Activated T-cell treated with anti-CD3 and anti-CD28 coated beads, Interleukin-2, amount 50 U/mL, for 4 hours (primary cell): ENCODE measurements around the gene ASIC2. TPM values are rescaled to one million over a fixed set of nuclear protein-coding genes. Genes with fewer than 3 reads are reported as not detected.

Source experiments
- ATAC-seq, 2 donors: fragments of 200-7000 bp; cut with Tn5 transposase; one replicate each; pipeline ENCODE4 v1.10.0; 2021
- DNase-seq: peaks from one replicate; pipeline ENCODE4 v3.0.0-alpha.2; 2020
- H3K27me3 Mint-ChIP-seq: one replicate; pipeline ENCODE4 v1.8.0; 2021; ENCODE audit warnings: low read depth, mixed read lengths
- H3K36me3 Mint-ChIP-seq: one replicate; pipeline ENCODE4 v1.8.0; 2022; ENCODE audit warnings: mixed read lengths; ENCODE audit not compliant: insufficient read depth
- H3K4me1 Mint-ChIP-seq: one replicate; pipeline ENCODE4 v1.8.0; 2021; ENCODE audit warnings: low read depth, mixed read lengths
- H3K4me3 Mint-ChIP-seq: one replicate; pipeline ENCODE4 v1.8.0; 2021; ENCODE audit warnings: mild to moderate bottlenecking, moderate library complexity, mixed read lengths
- H3K9me3 Mint-ChIP-seq: one replicate; pipeline ENCODE4 v1.8.0; 2021; ENCODE audit warnings: mixed read lengths
- total RNA-seq, 3 donors: library from RNA; stranded (reverse); gene quantifications; one replicate each; pipeline ENCODE4 v1.2.1, GENCODE V29; 2021

The ASIC2 gene
- total RNA-seq, 3 donors from 2014 or later: not detected

DNA sequence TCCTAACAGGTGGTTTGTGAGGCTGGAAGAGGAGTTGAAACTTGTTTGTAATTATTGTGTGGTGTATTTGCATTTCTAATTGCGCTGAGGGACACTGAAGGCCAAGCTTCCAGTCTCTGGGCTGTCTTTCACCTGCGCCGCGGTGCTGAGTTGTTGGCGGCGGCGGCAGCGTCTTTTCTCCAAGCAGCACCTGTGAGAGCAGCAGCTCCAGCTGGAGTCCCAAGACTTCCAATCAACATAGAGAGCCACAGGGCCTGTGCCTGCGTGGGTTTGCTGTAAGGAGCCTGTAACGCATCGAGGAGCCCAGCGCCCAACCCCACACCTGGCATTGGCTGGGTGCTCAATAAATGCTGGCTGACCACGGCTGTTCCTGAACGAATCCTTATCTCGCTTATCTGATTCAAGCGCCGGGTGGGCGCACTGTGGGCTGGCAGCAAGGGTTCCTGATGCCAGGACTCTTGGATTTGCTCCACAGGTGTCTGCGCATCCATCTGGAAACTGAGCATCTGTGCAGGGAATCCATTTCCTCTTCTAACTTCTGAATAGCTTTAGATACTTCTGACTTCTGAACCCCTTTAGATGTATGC, 138.1 kb downstream of the ASIC2 start:
- Mint-ChIP-seq H3K27me3 (peaks cover 3% of the 10 kb centered on the region), H3K36me3 (no peaks in the 10 kb centered on the region)

DNA sequence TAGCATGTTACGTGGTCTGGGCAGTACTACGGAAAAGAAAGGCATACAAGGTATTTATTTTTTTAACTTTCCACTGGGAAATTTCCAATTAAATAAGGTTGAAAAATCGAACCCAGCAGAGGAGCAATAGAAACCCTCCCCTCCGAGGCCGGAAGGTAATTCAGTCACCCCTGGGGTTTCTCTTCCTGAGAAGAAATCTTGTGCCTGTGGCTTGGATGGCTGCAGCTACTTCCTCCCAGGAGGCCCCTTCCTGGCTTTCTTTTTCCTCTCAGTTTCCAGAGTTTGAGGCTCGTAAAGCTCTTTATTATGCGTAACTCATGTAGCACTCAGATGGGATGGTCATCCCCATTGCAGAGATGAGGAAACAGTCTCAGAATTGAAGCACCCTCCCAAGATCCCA, 140.3 kb downstream of the ASIC2 start:
- Mint-ChIP-seq H3K27me3 (peaks cover 3% of the 10 kb centered on the region), H3K4me3 (no peak overlapping the region), H3K36me3 (no peaks in the 10 kb centered on the region), H3K4me1 (no peaks in the 10 kb centered on the region), H3K9me3 (no peaks in the 10 kb centered on the region)
- no peak for ATAC-seq
- DNase-seq: no peak

More for the DNA sequence above, 138.1 kb downstream of the ASIC2 start:
- H3K4me3 Mint-ChIP-seq: no peak overlapping the region
- DNase-seq (no peak), ATAC-seq (no peak)
- no peaks in the 10 kb centered on the region for H3K9me3 Mint-ChIP-seq
- no peaks in the 10 kb centered on the region for H3K4me1 Mint-ChIP-seq

DNA sequence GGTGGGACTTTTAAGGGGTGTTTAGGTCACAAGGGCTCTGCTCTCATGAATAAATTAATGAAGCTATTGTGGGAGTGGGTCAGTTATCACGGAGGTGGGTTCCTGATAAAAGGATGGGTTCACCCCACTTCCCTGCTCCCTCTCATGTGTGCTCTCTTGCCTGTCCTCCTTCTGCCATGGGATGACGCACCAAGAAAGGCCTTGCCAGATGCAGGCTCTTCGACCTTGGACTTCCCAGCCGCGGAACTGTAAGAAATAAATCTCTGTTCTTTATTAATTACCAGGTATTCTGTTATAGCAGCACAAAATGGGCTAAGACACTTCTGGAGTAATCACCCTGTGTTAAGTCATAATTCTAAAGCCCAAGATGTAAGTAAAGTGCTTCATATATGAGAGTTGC, 141.5 kb downstream of the ASIC2 start:
- H3K4me3 Mint-ChIP-seq: no peak overlapping the region
- no peaks in the 10 kb centered on the region for H3K4me1 Mint-ChIP-seq
- no peaks in the 10 kb centered on the region for H3K9me3 Mint-ChIP-seq
- ATAC-seq (no peak), DNase-seq (no peak)
- no peaks in the 10 kb centered on the region for H3K36me3 Mint-ChIP-seq
- H3K27me3 Mint-ChIP-seq: peaks cover 3% of the 10 kb centered on the region

DNA sequence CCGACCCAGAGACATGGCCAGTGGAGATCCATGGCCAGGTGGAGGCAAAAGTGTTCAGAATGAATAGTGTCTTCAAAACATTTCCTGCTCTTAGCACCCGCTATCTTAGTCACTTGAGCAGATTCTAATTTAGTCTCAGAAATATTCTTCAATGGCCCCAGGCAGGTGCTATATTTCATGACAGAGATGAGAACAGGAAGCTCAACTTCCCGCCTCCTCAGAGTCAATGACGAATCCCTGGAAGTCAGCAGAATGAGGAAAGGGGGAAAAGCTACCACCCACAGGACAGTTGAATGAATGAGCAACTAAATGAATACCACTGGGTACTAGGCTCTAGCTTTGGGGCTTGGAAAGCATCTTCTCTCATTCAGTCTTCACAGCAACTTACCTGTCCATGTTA, 147.2 kb downstream of the ASIC2 start:
- Mint-ChIP-seq H3K4me1 (no peaks in the 10 kb centered on the region), H3K9me3 (no peaks in the 10 kb centered on the region), H3K36me3 (no peaks in the 10 kb centered on the region), H3K27me3 (peaks cover 5% of the 10 kb centered on the region), H3K4me3 (no peak overlapping the region)
- ATAC-seq (no peak), DNase-seq (no peak)

DNA sequence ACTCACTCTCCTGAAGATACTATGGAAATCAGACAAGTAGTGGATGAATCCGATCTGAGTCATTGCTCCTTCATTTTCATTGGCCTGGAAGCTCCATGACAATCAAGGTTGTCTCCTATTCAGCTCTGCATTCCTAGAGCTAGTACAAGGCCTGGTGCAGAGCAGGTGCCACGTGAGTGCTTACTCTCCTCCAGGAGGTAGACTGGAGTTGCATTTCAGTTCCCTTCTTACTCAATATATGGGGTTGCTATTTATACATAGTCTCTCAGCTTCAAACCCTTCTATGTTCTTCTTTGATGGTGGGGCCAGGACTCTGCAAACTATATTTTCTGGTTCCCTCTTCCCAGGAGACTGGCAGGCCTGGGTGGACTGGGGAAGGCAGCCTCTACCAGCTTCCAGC, 148.3 kb downstream of the ASIC2 start:
- DNase-seq (no peak), ATAC-seq (no peak)
- Mint-ChIP-seq H3K9me3 (no peaks in the 10 kb centered on the region), H3K27me3 (peaks cover 5% of the 10 kb centered on the region), H3K36me3 (no peaks in the 10 kb centered on the region), H3K4me3 (no peak overlapping the region), H3K4me1 (no peaks in the 10 kb centered on the region)

DNA sequence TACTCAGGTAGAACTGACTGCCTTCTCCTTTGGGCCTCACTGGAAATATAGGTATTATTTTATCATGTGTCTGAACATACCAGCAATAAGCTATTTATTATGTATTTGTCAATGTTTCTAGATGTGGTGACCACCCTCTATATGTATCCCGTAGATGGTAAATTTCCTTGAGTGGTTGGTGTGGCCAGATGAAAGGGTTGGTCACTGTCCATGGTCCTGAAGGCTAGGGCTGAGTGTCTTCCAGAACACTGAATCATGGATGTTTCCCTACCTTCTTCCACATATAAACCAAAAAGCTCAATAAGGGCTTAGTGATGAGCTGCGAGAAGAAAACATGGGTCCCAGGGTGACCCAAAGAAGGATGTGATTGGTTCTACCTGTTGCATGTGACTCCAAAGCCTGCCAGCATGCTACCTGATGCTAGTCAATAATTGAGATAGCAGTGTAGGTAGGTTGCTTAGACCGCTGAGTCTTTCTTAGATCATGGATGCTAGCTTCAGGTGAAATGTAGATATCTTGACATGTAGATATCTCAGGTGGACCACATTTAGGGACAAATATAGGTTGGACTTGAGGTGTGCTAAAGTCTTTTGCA, 150.3 kb downstream of the ASIC2 start:
- Mint-ChIP-seq H3K4me1 (no peaks in the 10 kb centered on the region), H3K9me3 (no peaks in the 10 kb centered on the region), H3K36me3 (no peaks in the 10 kb centered on the region), H3K27me3 (peaks cover 15% of the 10 kb centered on the region), H3K4me3 (no peak overlapping the region)
- DNase-seq: no peak
- no peak for ATAC-seq

DNA sequence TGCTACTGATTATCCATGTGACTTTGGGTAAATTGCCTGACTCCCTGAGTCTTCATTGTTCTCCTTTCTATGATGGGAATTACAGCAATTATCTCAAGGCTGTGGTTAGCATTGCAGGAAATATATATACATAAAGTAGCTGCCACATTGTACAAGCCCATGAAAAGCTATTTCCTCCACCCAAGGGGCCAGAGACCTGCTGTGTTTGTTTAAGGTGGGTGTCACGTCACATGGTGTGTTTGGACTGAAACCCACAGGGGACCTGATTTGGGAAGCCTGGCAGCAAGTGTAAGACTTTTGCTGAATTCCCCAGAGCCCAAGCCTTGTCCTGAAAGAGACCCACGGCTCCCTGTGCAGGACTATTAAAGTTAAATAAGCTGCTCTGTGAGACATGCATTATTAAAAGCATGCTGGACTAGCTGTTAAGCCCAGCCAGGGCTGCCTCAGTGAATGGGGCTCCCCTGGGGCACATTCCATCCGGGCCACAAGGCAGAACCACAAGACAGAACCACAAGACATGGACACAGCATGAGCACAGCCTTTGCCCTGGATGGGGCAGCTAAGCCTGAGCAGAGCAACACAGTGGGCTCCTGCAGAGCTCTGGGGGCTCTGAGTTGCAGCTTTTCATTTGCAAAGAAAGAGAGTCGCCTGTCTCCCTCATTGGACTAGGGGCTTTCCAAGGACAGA, 152.5 kb downstream of the ASIC2 start:
- DNase-seq: no peak

DNA sequence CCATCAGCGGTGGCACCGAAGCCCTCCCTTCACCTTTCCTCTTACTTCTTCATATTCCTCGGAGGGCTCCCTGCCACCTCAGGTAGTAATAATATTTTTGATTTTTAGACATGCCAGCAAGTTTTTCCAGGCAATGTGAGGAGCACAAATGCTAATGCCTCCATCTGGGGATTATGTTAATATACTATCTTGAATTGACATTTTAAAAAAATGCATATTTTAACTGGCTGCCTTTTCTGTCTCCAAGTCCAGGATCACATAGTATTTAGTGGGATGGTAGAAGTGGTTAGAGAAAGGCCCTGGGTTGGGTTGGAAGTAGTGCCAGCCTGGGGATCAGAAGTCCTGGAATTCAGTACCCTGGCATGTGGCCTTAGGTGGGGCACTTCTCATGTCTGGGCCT, 154.5 kb downstream of the ASIC2 start:
- H3K4me3 Mint-ChIP-seq: no peak overlapping the region
- DNase-seq: no peak
- no peaks in the 10 kb centered on the region for H3K36me3 Mint-ChIP-seq
- H3K27me3 Mint-ChIP-seq: peaks cover 20% of the 10 kb centered on the region
- no peak for ATAC-seq
- no peaks in the 10 kb centered on the region for H3K4me1 Mint-ChIP-seq
- no peaks in the 10 kb centered on the region for H3K9me3 Mint-ChIP-seq

More for the DNA sequence above, 152.5 kb downstream of the ASIC2 start:
- H3K4me1 Mint-ChIP-seq: no peaks in the 10 kb centered on the region
- ATAC-seq: no peak
- H3K36me3 Mint-ChIP-seq: no peaks in the 10 kb centered on the region
- H3K4me3 Mint-ChIP-seq: no peak overlapping the region
- no peaks in the 10 kb centered on the region for H3K9me3 Mint-ChIP-seq
- peaks cover 22% of the 10 kb centered on the region for H3K27me3 Mint-ChIP-seq

DNA sequence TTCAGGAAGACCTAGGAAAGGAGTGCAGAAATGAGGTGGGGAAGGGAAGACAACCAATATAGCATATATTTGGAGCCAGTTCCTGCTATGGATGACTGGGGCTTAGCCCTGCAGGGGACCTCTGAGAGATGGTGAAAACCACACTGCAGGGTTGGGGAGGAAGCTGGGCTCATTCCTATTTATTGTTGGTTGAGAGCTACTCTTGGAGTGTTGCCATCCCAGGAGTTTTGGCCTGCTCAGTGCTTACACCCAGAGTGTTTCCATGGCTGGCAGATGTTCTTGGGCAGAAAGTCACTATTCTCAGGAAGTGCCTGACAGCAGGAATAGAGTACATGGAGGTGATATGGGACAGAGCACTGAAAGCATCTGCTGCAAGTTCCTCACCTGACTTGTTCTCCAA, 155.7 kb downstream of the ASIC2 start:
- DNase-seq (no peak), ATAC-seq (no peak)
- Mint-ChIP-seq H3K9me3 (no peaks in the 10 kb centered on the region), H3K4me1 (no peaks in the 10 kb centered on the region), H3K27me3 (peaks cover 19% of the 10 kb centered on the region), H3K4me3 (no peak overlapping the region), H3K36me3 (no peaks in the 10 kb centered on the region)

DNA sequence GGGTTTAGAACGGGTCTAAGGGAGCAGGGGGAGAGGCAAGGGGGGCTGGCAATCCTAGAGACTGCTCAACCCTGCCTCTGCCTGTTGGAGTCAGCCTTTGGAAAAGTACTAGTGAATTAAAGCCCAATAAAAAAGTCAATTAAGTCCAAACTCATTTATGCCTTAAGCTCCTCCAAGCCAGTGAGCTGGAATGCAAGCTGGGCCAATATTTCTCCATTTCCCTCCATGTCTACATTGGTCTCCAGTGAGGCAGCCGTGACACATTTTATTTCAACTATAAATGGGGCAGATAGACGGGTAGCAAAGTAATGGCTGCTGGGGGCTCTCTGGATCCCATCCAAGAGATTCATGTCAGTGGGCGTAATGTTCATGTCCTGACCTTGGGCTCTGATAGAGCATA, 157.4 kb downstream of the ASIC2 start:
- no peak for ATAC-seq
- no peak overlapping the region for H3K4me3 Mint-ChIP-seq
- peaks cover 27% of the 10 kb centered on the region for H3K27me3 Mint-ChIP-seq
- H3K4me1 Mint-ChIP-seq: no peaks in the 10 kb centered on the region
- no peaks in the 10 kb centered on the region for H3K9me3 Mint-ChIP-seq
- DNase-seq: no peak
- no peaks in the 10 kb centered on the region for H3K36me3 Mint-ChIP-seq

DNA sequence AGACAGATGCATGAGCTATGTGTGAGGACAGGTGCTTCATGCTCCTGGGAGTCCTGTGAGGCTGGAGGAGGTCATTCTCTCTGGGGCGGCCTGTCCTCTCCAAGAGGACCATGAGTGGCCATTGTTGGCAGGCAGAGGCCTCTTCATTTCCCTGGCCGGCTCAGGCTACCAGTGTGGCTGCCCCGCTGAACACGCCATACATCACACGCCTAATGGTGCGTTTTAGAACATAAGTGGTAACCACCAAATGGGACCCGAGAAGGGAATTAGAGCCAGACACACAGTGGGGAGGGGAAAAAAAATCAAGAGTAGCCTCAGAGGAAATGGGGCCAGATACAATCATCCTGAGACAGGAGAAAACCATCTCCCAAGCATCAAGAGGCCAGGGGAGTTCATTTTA, 161.5 kb downstream of the ASIC2 start:
- peaks cover 28% of the 10 kb centered on the region for H3K27me3 Mint-ChIP-seq
- ATAC-seq (no peak), DNase-seq (no peak)
- no peak overlapping the region for H3K4me3 Mint-ChIP-seq
- no peaks in the 10 kb centered on the region for H3K36me3 Mint-ChIP-seq
- H3K9me3 Mint-ChIP-seq: no peaks in the 10 kb centered on the region
- no peaks in the 10 kb centered on the region for H3K4me1 Mint-ChIP-seq

DNA sequence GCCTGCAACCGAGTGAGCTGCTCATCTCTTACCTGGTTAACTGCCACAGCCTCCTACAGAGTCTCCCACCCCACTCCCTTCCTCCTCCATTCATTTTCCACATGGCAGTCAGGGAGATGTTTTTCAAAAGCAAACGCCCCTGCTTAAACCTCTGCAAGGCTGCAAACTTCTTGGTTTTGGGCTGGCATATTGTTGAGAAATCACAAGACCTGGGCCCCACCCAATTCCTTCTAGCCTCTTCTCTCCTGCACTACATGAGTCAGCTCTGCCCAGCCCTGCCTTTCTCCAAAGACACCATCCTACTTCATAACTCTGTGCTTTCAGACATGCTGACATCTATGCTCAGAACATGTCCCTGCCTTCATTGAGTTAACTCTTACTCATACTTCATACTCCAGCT, 165.4 kb downstream of the ASIC2 start:
- no peak for ATAC-seq
- no peak for DNase-seq
- H3K4me3 Mint-ChIP-seq: no peak overlapping the region
- no peaks in the 10 kb centered on the region for H3K9me3 Mint-ChIP-seq
- H3K27me3 Mint-ChIP-seq: peaks cover 22% of the 10 kb centered on the region
- H3K4me1 Mint-ChIP-seq: no peaks in the 10 kb centered on the region
- no peaks in the 10 kb centered on the region for H3K36me3 Mint-ChIP-seq

DNA sequence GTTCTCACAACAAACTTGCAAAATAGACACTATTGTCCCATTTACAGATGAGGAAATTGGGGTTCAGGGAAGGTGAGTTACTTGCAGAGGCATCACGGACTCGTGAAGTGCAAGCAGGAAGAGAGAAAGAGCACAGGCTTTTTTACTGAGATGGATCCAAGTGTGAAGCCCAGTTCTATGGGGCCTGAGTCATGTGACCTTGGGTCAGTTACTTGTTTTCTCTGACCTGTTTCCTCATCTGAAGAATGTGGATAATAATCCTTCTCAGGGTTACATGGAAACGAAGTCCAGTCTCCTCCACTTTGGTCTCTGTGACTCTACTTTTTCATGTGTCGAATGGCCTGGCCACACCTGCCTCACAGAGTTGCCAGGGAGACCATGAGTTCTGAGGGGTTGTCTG, 167.0 kb downstream of the ASIC2 start:
- Mint-ChIP-seq H3K4me3 (no peak overlapping the region), H3K36me3 (no peaks in the 10 kb centered on the region), H3K27me3 (peaks cover 22% of the 10 kb centered on the region), H3K4me1 (no peaks in the 10 kb centered on the region), H3K9me3 (no peaks in the 10 kb centered on the region)
- ATAC-seq: no peak
- no peak for DNase-seq

DNA sequence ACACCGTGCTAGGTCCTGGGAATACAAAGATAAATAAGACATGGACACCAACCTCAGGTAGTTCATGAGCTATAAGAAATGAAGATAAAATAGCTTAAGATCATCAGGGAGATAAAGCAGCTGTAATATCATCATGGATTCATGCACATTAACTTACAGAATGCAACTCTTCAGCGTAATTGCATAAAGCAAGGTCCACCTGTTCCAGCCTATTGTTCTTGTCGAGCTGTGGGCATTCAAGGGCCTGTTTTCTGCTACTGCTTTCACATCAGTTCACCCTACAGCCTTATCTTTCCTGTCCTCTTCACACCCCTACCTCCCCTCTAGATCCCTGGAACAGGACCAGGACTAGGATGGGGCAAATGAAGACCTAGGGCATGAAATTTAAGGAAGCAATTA, 167.5 kb downstream of the ASIC2 start:
- ATAC-seq (no peak), DNase-seq (no peak)
- no peaks in the 10 kb centered on the region for H3K9me3 Mint-ChIP-seq
- no peaks in the 10 kb centered on the region for H3K36me3 Mint-ChIP-seq
- no peaks in the 10 kb centered on the region for H3K4me1 Mint-ChIP-seq
- peaks cover 22% of the 10 kb centered on the region for H3K27me3 Mint-ChIP-seq
- no peak overlapping the region for H3K4me3 Mint-ChIP-seq

DNA sequence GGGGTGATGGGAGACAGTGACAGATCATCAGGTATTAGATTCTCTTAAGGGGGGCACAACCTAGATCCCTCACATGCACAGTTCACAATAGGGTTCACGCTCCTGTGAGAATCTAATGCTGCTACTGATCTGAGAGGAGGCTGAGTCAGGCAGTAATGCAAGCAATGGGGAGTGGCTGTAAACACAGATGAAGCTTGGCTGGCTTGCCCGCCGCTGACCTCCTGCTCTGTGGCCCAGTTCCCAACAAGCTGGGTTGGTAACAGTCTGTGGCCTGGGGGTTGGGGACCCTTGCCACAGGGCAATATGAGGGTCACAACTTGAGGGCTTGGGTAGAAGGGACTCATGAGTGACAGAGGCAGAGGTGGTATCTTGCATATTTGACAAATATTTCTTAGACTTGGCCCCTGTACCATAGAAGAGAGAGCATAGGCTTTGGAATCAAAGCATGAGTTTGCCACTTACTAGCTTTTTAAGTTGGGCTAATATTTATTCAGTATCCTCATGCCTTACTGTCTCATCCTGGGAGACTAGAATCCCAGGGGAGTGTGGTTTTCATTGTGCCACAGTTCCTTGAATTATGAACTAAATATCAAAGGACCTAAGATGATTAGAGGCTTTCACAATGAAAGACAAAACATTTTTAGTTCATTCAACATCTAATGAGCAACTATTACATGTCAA, 168.1 kb downstream of the ASIC2 start:
- peaks cover 19% of the 10 kb centered on the region for H3K27me3 Mint-ChIP-seq
- no peak overlapping the region for H3K4me3 Mint-ChIP-seq
- DNase-seq (no peak), ATAC-seq (no peak)
- no peaks in the 10 kb centered on the region for H3K36me3 Mint-ChIP-seq
- no peaks in the 10 kb centered on the region for H3K4me1 Mint-ChIP-seq
- H3K9me3 Mint-ChIP-seq: no peaks in the 10 kb centered on the region
